ENCODE measurements around the gene LRTM2.

The LRTM2 gene

DNA sequence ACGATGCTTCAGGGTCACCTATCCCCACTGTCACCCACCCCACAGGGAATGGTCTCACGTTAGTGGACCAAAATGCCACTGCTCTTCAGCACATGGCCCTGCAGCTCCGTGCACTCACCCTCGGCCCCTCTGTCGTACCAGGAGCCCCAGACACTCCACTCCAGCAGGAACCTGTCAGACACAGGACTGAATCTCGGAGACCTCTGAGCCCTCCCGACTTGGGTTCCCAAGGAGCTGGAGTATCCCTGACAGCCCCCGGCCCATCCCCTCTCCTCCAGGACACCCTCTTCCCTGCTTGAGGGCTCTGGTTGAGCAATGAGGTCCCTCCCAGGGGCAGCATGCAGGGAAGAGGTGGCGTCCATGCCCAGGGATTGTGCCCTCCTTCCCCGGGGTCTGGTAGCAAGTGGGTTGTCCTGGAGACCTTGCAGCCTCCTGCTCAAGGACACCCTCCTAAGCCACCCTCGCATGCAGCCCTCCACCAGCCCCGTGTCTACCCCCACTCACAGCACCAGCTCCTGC is 20.4 kb upstream of the LRTM2 start:
- no peaks in the 10 kb centered on the region for H3K9me3 ChIP-seq (ENCODE audit: control insufficient read depth, insufficient read depth, low read length)
- H3K4me1 ChIP-seq (ENCODE audit: control insufficient read depth, insufficient read depth, low read length): no peaks in the 10 kb centered on the region
- H3K36me3 ChIP-seq (ENCODE audit: control insufficient read depth, insufficient read depth, low read length): no peaks in the 10 kb centered on the region
- peaks cover 2% of the 10 kb centered on the region for H3K27me3 ChIP-seq (ENCODE audit: control insufficient read depth, insufficient read depth, low read length)
- no peak overlapping the region for H3K4me3 ChIP-seq (ENCODE audit: low read depth, low read length)
- no peak overlapping the region for H3K9ac ChIP-seq (ENCODE audit: low read depth, low read length)

DNA sequence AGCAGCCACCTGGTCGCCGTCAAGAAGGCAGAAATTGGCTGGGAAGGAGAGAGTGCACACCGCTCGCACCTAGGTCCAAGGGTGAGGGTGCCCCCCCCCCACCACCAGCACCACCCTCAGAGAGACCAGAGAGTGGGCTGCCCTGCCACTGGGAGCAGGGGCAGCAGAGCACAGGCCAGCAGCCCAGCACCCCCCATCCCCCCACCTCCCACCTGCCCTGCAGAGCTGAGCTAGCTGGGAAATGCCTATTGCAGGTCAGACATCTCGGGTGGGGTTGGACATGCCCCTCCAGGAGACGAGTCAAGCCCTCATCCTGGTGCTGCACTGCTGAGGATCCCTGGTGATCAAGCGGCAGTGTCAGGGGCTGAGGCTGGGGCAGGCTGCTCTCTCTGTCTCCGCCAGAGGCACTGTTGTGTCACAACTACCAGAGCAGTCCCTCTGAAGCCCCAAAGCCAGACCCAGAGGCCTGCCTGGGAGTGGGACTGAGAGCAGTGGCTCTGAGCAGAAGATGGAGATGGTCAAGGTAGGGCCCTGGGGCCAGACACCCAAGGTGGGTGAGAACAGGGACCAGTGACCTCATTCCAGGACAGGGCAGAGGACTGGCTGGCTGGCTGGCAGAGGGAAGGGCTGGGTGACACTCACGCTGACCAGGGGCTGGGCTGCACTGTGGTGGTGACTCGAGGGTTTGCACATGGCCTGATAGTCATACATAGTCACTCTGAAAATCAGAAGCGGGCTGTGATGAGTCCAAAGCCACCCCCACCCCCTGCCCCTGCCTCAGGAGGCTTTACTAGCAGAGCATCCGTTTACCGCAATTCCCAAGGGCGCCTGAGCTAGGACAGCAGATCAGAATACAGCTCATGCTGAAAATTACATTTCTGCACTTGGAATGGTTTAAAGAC is 19.7 kb upstream of the LRTM2 start:
- no peaks in the 10 kb centered on the region for H3K9me3 ChIP-seq (ENCODE audit: control insufficient read depth, insufficient read depth, low read length)
- H3K27me3 ChIP-seq (ENCODE audit: control insufficient read depth, insufficient read depth, low read length): peaks cover 2% of the 10 kb centered on the region
- H3K4me3 ChIP-seq (ENCODE audit: low read depth, low read length): no peak overlapping the region
- no peak overlapping the region for H3K9ac ChIP-seq (ENCODE audit: low read depth, low read length)
- no peaks in the 10 kb centered on the region for H3K4me1 ChIP-seq (ENCODE audit: control insufficient read depth, insufficient read depth, low read length)
- no peaks in the 10 kb centered on the region for H3K36me3 ChIP-seq (ENCODE audit: control insufficient read depth, insufficient read depth, low read length)

DNA sequence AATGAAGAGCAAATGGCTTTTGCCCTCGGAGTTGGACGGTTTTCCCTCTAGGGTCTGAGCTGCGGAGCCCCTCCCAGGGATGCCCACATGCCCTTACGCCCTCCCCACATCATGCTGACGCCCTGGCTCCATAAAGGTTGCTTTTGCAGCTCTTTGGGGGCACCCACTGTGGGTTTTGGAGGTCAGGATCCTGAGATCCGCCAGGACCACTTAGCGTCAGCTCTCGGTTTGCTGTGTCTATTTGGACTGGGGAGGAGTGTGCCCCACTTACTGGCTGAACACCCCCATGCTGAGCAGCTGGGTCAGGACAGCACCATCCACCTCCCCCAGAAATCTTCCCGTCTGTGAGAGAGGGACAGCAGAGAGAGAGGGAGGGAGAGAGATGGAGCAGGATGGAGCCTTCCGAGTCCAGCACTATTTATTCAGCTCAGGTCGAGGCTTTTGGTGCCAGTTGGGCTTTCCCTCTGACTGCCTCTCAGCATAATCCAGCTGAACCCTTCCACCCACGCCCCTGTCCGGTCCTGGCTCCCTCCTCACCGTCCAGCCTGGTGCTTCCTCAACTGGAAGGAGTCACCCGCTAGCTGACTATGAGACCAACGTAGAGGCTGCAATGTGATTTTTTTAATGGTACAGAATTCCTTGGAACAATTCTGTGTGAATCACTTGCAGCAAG is 18.9 kb upstream of the LRTM2 start:
- Histone ChIP-seq H3K9ac (ENCODE audit: low read depth, low read length) (no peak overlapping the region), H3K36me3 (ENCODE audit: control insufficient read depth, insufficient read depth, low read length) (no peaks in the 10 kb centered on the region), H3K9me3 (ENCODE audit: control insufficient read depth, insufficient read depth, low read length) (no peaks in the 10 kb centered on the region), H3K4me3 (ENCODE audit: low read depth, low read length) (no peak overlapping the region), H3K4me1 (ENCODE audit: control insufficient read depth, insufficient read depth, low read length) (no peaks in the 10 kb centered on the region), H3K27me3 (ENCODE audit: control insufficient read depth, insufficient read depth, low read length) (peaks cover under 1% of the 10 kb centered on the region)

DNA sequence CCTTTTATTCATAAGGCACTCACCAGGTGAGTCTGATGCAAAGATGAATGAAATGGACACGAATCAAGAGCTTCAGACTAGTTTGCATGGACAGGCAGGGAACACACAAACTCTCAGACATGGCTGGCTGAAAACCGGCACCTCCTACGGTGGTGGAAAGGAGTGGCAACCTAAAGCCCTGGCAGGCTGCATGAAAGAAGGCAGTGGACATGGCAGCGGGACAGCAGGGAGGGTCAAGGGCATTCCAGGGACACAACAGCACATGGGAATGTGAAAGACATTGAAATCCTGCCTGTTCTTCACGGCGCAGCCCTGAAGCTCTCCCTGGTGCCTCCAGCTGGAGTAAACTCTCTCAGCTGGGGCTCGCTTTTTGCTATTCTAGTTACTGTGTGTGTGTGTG is 16.6 kb upstream of the LRTM2 start:
- H3K4me3 ChIP-seq (ENCODE audit: low read depth, low read length): no peak overlapping the region
- H3K36me3 ChIP-seq (ENCODE audit: control insufficient read depth, insufficient read depth, low read length): no peaks in the 10 kb centered on the region
- no peaks in the 10 kb centered on the region for H3K27me3 ChIP-seq (ENCODE audit: control insufficient read depth, insufficient read depth, low read length)
- H3K9ac ChIP-seq (ENCODE audit: low read depth, low read length): no peak overlapping the region
- H3K9me3 ChIP-seq (ENCODE audit: control insufficient read depth, insufficient read depth, low read length): no peaks in the 10 kb centered on the region
- no peaks in the 10 kb centered on the region for H3K4me1 ChIP-seq (ENCODE audit: control insufficient read depth, insufficient read depth, low read length)

DNA sequence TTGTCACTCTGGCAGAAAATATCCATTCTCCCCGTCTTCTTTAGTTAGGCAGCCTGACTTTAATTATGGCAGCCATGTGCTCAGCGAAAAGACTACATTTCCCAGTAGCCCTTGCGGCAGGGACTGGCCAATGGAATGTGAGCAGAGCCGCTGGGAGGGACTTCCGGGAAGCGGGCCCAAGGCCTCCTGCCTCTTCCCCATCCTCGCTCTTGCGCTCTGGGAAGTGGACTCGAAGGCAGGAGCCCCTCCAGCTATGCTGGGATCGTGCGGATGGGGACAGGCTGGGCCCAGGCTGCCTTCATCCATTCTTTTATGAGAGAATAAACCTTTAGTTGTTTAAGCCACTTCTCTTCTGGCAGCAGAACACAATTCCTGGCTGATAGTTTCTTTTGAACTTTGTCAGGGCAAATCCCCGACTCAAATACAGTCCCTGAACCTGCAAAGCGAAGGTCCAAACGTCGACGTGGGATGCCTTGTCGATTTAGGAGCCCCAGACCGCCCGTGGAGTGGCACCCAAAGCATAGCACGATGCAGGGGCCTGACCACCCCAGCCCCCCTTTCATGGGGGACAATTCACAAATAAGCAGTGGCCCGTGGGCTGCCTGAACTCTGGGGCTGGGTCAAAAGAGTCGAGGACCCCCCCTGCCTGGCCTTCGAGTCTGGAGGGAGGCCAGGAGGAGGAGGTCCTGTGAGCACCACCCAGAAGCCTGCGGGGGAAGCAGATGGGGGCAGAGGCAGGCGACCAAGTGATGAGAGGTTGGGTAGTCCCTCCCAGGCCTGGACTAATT is 15.6 kb upstream of the LRTM2 start:
- H3K4me3 ChIP-seq (ENCODE audit: low read depth, low read length): no peak overlapping the region
- H3K27me3 ChIP-seq (ENCODE audit: control insufficient read depth, insufficient read depth, low read length): no peaks in the 10 kb centered on the region
- H3K9me3 ChIP-seq (ENCODE audit: control insufficient read depth, insufficient read depth, low read length): no peaks in the 10 kb centered on the region
- no peak overlapping the region for H3K9ac ChIP-seq (ENCODE audit: low read depth, low read length)
- no peaks in the 10 kb centered on the region for H3K36me3 ChIP-seq (ENCODE audit: control insufficient read depth, insufficient read depth, low read length)
- no peaks in the 10 kb centered on the region for H3K4me1 ChIP-seq (ENCODE audit: control insufficient read depth, insufficient read depth, low read length)

DNA sequence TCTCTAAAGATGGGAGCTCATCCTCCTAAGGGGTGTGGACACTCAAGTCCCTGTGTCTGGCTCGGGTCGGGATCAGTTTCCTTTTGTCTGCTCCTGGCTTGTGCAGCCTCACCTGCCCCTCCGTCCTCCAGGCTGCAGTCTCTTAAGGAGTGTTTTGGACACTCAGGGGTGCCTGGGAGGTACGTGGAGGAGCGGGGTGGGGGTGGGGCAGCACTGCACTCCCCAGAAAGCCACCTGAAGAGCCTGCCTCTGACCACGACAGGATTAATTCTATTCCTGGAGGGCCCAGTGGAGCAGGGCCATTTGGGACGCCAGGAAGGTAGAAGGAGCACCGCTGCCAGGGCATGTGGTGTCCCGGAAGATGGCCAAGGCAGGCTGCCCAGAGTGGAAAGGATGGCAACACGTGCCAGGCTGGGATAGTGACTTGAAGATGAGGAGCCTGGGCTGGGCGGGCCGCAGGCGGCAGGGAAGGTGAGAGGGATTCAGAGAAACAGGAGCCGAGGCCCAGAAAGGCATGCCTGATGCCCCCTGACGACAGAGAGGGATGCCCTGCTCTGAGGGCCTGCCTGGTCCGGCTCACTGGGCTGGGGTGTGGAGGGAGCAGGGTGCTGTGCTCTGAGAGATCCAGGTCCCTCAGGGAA is 14.8 kb upstream of the LRTM2 start:
- H3K36me3 ChIP-seq (ENCODE audit: control insufficient read depth, insufficient read depth, low read length): no peaks in the 10 kb centered on the region
- no peaks in the 10 kb centered on the region for H3K9me3 ChIP-seq (ENCODE audit: control insufficient read depth, insufficient read depth, low read length)
- H3K27me3 ChIP-seq (ENCODE audit: control insufficient read depth, insufficient read depth, low read length): no peaks in the 10 kb centered on the region
- H3K9ac ChIP-seq (ENCODE audit: low read depth, low read length): no peak overlapping the region
- H3K4me1 ChIP-seq (ENCODE audit: control insufficient read depth, insufficient read depth, low read length): no peaks in the 10 kb centered on the region
- H3K4me3 ChIP-seq (ENCODE audit: low read depth, low read length): no peak overlapping the region

DNA sequence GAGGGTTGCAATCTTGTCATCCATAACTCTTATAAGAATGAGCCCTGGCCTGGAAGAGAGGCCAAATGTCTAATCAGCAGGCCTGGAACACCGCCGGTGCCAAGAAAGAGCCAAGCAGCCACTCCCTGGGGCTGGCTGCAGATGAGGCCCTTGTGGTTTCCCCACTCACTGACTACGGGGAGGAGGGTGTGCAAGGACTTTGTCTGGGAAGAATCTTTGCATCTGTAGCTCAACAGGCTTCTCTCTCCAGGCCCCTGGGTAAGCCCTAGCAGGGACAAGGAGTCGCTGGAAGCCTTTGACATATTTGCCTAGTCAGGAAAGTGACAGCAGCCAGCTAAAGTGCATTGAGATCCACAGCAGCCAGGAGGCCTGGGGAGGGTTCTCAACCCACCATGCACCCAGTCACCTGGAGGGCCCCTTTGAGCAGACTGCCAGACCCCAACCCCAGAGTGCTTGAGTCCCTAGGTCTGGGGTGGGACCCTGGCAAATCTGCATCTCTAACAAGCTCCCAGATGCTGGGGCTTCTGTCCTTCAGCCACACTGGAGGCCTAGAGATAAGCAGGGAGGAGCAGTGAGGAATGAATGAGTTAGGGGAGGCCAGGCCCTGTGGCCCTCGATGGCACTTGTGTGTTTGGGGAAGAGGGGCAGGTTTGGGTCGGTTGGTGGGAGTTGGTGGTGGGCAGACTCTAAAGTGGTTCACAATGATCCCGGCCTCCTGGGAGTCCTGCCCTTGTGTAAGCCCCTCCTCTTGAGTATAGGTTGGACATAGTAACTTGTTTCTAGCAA is 13.9 kb upstream of the LRTM2 start:
- Histone ChIP-seq H3K4me3 (ENCODE audit: low read depth, low read length) (no peak overlapping the region), H3K4me1 (ENCODE audit: control insufficient read depth, insufficient read depth, low read length) (no peaks in the 10 kb centered on the region), H3K9me3 (ENCODE audit: control insufficient read depth, insufficient read depth, low read length) (no peaks in the 10 kb centered on the region), H3K9ac (ENCODE audit: low read depth, low read length) (no peak overlapping the region), H3K27me3 (ENCODE audit: control insufficient read depth, insufficient read depth, low read length) (no peaks in the 10 kb centered on the region), H3K36me3 (ENCODE audit: control insufficient read depth, insufficient read depth, low read length) (no peaks in the 10 kb centered on the region)

DNA sequence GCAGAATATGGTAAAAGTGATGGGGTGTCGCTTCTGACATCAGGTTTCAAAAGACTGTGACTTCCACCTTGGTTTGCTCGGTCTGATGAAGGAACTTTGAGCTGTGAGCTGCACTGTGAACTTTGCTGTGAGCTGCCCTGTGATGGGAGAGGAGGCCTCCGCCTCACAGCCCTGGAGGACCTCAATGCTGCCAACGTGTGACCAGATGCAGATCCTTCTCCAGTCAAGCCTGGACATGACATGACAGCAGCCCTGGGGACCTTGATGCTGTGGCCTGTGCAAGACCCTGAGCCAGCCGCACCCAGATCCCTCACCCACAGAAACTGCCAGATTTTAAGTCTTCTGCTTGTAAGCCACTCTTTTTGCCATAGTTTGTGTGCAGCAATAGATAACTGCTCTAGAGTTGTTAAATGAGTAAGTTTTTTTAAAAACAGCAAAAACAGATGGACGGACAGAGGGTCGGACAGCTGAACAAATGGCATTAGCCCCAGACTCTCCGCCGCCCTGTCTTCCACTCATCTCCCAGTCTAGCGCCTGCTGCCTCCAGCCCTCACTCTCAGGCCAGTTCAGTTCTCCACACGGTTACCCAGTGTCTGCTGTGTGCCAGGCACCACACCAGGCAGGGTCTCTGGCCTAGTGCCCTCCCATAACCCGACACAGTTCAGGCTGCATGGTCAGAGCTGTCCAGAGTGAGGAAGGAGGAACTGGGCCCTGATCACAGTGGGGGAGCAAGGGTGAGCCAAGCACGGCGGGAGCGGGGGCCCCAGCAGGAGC is 13.1 kb upstream of the LRTM2 start:
- H3K4me1 ChIP-seq (ENCODE audit: control insufficient read depth, insufficient read depth, low read length): no peaks in the 10 kb centered on the region
- no peaks in the 10 kb centered on the region for H3K9me3 ChIP-seq (ENCODE audit: control insufficient read depth, insufficient read depth, low read length)
- no peaks in the 10 kb centered on the region for H3K36me3 ChIP-seq (ENCODE audit: control insufficient read depth, insufficient read depth, low read length)
- H3K27me3 ChIP-seq (ENCODE audit: control insufficient read depth, insufficient read depth, low read length): no peaks in the 10 kb centered on the region
- H3K4me3 ChIP-seq (ENCODE audit: low read depth, low read length): no peak overlapping the region
- no peak overlapping the region for H3K9ac ChIP-seq (ENCODE audit: low read depth, low read length)

DNA sequence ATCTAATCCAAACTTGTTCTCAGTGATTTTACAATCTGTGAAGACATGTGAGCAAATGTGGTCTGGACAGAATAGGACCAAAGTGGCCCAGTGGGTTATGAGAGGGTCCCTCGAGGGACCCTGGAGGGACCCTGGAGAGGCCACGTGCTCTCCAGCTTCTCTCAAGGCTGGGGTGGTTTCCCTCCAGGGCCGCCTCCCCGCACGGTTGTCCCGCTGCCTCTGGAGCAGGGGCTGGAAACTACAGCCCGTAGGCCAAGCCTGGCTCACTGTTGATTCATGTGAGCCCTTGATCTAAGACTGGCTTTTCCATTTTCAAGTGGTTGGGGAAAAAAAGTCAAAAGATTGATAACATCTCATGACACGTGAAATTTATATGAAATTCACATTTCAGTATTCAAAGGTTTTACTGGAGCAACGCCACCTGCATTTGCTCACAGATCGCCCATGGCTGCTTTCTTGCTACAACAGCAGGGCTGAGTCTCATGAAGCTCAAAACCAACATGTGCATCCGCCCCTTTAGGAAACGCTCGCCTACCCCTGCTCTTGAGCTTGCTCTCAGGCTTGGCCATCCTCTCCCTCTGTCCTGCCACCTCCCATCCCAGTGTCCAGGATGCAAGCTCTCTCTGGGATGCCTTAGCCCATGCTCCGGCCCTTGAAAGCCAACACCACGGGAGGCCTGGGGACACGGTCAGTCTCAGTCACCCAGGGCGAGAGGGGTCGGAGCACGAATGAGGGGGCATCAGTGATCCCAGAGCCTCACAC is 12.1 kb upstream of the LRTM2 start:
- no peaks in the 10 kb centered on the region for H3K27me3 ChIP-seq (ENCODE audit: control insufficient read depth, insufficient read depth, low read length)
- H3K4me3 ChIP-seq (ENCODE audit: low read depth, low read length): no peak overlapping the region
- H3K9me3 ChIP-seq (ENCODE audit: control insufficient read depth, insufficient read depth, low read length): no peaks in the 10 kb centered on the region
- no peaks in the 10 kb centered on the region for H3K36me3 ChIP-seq (ENCODE audit: control insufficient read depth, insufficient read depth, low read length)
- H3K4me1 ChIP-seq (ENCODE audit: control insufficient read depth, insufficient read depth, low read length): no peaks in the 10 kb centered on the region
- no peak overlapping the region for H3K9ac ChIP-seq (ENCODE audit: low read depth, low read length)

All from iPS-15b (cell line).